Stimulated activated CD4-positive, alpha-beta T cell treated with anti-CD3 and anti-CD28 coated beads, TNF-alpha, amount 100 ng/mL, for 4 hours (primary cell): ENCODE measurements around the gene HADH.
A peak's percentile ranks its signal among the peaks of the same experiment; 100 is the strongest.
"Not testable (repeated sequence)": the region's sequence is repeated elsewhere in the genome, so short reads cannot be mapped to it uniquely, and the experiment has no call there.

Source experiments
- DNase-seq, 3 experiments: peaks; one replicate each; pipeline ENCODE4 v3.0.0-alpha.2; 2020; ENCODE audit warnings: low read depth in 3 of 3

Gene HADH

DNA sequence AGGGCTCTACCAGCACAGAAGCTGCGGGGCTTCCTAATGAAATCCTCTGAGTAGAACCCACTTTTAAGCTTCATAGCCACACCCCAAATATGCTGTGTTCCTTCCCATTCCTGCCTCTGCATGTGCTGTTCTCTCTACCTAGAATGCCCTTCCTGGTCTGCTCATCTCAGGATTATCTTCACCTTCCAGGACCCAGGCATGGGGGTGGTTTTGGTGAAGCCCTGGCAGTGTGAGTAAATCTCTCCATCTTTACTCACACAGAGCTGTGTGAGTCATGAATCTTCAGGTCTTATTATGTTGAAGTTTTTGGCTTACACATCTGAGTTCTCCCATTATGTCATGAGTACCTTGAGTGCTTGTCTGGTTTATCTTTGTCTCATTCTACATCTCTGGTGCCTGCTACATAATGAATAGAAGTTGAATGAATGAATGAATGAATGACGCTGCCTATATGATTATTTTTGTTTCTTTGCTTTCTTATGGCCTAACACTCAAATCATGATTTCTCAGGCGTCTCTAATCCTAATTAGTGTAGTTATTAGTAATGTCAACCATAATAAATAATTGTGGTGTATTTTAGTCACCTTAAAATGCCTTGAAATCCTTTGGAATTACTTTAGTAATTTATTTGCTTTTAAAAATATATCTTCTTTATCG is 41.9 kb downstream of the HADH start:
- peak in 2 of 3 experiments; percentile 21 to 25 for DNase-seq

DNA sequence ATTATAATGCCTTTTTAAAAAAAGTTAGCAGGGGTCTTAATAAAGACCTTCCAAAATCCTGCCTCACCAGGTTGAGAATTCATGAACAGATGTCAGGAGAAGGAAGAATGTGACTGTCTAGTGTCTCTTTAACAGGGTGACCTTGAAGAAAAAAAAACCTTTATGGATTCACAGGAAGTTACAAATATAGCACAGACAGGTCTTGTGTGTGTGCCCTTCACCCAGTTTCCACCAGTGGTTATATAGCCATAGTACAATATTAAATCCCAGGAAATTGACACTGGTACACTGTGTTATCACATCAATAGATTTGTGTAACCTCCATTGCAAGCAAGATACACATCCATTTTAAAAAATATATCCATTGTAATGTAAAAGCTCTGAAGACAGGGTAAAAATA is 43.7 kb downstream of the HADH start:
- DNase-seq: no peak

DNA sequence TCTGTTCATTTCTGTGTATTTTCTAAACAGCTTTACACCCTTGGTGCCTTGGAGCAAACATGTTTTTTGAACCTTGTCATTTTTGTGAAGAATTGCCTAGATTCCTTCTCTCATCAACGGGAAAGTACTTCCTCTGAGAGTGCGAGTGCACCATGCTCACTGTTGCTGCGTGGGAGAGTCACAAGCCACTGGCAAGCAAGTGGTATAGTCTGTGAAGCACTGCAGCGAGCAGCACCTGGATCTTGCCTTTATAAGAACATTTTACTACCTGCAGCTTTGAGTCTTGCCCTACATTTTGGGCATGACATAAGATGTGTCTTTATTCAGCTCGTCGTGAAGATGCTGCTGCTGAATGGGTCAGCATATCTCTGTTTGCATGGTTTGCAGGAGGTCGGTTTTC is 44.9 kb downstream of the HADH start:
- no peak for DNase-seq

DNA sequence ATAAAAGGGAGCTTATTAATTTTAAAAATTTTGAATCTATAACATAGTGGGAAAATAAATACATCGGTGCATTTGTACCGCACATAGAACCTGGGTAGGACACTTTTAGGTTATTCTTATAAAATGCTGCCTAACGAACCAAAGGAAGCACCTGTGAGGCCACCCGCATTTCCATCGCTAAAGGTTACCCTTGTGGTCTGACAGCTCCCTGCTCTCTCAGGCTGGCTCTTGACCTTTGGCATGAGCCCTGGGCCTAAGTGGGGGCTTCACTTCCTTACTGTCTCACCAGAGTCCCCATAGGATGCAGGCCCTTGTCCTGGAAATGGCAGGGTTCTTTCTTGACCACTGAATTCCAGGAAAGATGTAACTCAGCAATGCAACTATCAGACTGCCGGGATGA is 46.0 kb downstream of the HADH start:
- no peak for DNase-seq

DNA sequence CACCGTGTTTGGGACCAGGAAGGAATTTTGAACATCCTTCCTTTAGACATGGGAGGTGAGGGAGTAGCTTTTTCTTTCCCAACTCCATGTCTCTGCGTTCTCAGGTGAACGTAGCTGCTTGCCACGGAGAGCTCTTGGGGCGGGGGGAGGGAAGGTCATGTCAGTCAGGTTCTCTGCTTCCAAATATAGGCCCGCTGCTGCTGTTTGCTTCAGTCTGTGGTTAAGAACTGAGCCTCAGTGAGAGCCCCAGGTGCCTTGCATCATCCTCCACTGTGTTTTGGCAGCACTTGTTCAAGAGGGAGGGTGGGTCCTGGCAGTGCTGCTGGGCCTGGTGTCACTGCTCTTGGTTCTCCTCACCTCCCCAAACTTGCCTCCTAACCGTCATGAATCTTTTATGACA is 46.5 kb downstream of the HADH start:
- peak in 2 of 3 experiments; percentile 21 to 47 for DNase-seq

DNA sequence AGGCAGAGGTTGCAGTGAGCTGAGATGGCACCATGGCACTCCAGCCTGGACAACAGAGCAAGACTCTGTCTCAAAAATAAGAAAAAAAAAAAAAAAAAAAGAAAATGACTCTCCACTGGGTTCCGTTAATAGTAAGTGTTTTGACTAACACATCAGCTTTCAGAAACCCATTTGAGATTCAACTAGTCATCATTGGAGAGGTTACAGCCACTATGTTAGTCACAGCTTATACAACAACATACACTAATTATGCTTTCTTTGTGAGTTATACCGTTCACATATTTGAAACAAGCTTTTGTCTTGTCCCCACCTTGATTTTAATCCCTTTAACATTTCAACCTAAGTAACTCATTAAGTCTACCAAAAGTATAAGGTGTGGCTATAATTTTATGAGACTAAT is 48.2 kb downstream of the HADH start:
- DNase-seq: no peak

DNA sequence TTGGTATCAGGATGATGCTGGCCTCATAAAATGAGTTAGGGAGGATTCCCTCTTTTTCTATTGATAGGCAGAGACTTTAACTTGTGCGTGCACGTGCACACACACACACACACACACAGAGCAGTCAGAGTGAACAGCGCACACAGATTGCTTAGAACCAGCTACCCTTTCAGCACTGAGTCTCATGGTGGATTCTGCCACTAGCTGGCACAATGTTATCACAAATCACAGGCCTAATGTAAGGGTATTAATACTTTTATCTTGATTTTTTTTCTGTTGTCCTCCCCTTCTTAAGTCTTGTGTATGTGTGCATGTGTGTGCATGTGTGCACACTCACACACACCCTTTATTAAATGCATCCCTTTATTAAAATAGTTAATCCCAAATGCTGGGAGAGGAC is 53.2 kb downstream of the HADH start:
- DNase-seq: no peak

DNA sequence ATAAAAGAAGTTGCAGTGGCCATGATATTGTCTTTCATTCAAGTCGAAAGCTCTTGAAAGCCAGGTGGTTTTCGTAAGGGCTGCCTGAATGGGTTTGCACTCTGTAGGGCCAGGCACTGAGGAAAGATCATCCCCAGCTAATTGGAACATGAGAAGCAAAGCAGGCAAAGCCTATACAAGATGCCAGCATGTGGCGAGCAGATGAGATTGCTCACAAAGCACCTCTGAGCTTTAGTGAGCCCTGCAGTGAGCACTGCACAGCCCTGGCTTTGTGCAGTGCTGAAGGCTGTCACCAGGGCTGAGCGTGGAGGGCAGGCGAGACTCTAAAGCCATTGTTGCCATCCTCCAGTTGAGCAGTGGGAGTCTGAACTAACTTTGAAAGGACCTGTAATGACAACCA is 53.8 kb downstream of the HADH start:
- no peak for DNase-seq

DNA sequence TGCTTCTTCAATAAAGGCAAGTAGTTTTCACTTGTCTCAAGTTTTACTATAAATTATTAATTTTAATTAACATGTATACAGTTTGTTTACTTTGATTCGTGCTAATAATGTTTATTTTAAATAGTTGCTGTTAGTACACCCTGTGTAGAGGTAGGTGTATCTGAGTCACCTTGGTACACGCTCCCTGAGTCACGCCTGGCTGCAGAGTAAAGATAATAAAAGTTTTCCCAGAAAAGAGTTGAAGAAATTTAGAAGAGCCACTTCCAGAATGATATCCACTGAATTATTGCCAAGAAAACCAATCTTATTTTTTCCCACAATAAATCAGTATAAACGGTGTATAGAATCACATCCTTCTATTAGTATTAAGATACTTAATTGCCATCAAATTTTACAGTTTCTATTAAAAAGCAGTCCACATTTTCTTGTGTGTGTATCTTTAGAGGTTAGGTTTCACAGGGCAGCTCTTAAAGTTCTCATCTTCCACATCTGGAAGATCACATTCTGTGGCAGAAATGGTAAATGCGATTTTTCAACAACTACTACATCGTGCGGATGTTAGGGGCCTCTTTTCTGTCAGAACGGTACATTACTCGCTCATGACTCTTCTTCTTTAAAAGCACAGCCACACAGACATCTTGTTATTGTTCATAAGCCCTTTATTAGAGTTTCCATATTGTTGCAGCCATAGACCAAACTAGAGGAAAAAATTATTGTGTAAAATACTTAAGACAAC is 55.4 kb downstream of the HADH start:
- no peak for DNase-seq

DNA sequence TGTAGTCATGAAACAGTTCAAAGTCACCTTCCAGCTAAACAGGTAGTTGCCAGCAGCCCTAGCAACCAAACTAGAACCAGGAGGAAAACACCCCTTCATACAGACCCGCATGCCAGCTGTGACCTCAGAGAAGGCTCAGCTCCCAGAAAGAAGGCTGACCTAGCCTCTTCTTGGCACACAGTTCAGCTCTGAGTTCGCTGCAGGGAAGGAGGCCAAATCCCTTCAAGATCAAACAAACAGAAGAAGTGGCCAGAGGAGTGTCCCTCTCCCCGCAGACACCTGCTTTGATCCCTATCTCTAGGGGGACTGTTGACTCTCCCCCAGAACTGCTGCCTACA is 56.0 kb downstream of the HADH start:
- DNase-seq: no peak

DNA sequence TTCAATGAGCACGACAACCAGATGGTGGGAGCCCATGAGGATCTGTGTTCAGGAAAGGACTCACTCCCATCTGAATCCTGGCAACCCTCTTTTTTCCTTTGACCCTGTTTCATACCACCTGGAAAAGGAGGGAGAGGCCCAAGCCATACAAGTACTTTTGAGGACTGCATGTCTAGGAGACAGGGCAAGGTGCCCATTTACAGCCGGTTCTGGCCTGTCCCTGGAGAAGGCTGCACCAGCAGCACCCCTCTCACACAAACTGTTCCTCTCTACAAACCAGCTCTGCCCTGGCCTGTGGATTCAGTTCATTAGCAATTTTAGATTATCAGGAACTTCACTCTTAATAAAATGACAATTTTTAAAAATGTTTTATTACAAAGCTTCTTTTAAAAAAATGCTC is 57.5 kb downstream of the HADH start:
- no peak for DNase-seq

DNA sequence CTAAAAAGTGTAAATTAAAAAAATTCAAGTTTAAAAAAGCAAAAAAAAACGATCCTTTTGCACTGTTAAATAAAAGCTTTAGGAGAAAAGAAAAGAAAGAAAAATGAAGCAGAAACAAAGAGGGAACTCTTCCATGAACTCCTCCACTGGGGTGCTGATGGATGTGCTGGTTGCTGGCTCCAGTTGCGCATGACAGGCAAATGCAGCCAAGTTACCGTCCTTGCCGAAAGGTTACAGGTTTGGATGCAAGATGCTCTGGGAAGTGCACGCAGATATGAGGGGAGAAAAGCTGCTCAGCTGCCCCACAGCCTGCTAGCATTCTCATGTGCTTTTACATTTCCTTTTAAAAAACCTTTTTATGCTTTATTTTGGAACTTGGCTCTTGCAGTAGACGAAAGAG is 58.5 kb downstream of the HADH start:
- DNase-seq: no peak

DNA sequence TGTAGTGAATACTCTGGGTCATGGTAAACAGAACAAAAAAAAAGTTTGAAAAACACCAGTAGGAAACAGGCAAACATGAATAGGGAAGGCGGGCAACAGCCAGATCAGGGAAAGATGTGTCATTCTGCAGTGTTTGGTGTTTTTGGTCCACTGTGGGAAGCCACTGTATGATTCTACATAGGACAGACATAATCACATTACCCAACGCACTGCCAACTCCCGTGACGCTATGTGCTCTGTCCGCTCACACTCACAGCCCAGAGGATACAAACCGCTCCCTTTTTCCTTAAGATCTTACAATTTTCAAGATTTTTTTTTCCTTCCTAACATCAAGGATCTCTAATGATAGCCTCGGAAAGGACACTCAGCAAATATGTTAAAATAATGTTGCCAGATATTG is 59.3 kb downstream of the HADH start:
- no peak for DNase-seq

DNA sequence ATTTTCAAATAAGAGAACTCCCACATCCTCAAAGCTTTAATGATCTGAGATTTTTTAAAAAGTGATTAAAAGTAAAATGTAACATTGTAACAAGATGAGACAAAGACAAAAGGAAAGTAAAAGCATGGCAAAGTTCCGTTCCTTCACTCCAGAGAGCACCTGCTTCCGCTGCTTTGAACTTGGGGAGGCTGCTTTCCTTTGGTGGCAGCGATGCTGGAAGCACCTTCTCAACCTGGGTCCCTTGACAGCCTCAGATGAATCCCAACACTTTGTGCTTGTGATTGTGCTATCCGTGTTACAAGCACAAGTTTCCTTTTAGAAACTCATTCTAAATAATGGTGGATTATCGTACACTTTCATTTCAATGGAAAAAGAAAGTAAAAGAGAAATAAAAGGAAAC is 59.7 kb downstream of the HADH start:
- DNase-seq: no peak

DNA sequence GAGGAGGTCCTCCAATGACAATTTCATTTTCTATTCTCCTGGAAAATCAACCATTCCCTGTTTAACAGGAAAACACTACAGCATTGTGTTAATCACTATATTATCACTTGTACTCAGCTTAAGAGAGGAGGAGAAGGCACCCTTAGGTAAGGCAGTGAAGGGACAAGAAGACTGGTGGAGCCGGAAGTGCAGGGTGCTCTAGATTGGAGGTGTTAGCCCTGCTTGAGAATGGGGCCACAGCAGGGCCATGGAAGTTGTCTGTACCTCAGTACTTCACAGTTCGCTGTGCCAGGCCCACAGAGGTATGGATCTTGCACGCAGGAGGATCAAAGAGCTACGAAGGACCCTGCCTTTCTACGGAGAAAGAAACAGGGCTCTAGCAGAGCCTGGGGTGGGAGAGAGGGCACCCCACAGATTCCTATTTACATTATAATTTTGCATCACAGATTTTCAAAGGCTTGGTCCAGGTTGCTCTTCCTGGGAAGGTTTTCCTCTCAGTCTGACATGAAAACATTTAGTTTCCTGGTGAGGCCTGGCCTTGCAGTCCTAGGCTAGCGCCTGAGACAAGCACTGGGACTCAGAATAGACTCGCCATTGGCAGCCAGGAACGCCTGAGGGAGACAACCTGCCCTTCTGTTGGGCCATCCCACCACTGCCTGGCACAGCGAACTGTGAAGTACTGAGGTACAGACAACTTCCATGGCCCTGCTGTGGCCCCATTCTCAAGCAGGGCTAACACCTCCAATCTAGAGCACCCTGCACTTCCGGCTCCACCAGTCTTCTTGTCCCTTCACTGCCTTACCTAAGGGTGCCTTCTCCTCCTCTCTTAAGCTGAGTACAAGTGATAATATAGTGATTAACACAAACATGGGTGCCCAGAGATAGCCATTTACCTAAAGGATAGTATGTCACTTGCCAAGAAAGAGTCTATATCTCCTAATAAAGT is 60.8 kb downstream of the HADH start:
- DNase-seq: not testable (repeated sequence)

DNA sequence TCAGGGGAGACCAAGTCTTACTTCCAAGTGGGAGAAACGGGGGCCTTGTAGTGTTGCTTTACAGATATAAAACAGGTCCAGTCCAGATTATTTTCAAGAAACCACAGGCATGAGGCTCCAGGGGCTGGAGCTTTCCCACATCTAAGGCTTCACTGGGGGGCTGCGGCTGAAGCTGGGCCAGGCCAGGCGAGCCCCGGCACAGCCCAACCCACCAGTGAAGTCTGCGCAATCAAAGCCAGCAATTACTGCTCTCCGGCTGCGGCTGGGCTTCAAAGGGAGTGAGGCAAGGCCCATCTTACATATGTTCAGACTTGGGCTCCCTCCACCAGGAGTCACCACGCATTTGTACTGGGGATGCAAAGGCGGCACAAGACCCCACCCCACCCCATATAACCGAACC is 61.7 kb downstream of the HADH start:
- DNase-seq: no peak

DNA sequence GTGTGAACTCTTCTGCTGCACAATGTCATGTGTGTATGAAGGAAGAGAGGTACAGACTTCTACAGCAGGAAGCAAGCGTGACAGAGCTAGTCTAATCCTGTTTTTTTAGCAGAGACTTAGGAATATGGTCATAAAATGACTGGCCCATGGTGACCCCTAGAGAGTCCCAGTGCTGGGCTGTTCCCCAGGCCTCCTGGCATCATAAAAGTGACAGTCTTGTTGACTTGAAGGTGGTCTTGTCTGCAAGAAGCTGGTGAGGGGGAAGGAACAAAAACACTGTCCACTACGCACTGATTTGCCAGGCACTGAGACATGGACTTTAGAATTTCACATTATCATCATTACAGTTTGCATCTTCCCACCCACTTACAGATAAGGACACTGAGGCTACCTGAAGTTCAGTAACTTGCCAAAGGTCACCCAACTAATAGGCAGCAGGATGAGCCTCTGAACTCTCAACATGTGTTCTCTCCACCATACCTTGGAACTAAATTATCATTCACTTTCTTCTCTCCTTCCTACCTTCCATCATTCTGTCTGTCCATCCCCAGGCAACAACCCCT is 63.0 kb downstream of the HADH start:
- no peak for DNase-seq

DNA sequence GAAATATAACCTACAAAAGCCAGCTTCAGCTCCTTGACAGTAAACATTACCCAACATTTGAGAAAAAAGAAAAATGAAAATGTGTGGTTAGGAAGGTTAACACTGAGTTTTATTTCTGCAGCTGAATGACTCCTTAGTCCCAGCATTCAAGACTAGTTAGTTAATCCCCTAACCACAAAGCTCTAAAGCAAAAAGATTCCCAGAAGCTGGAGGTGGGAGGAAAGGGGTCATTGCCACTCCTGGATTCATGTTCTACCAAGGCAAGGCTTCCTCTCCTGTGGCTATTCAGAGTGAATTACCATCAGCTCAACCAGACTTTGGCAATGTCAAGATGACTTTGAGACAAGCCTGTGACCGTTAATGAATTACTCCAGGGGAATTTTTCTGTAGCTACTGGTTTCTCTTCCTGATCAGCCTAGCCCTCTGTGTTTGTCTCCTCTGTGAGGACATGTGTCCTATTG is 63.6 kb downstream of the HADH start:
- DNase-seq: no peak

DNA sequence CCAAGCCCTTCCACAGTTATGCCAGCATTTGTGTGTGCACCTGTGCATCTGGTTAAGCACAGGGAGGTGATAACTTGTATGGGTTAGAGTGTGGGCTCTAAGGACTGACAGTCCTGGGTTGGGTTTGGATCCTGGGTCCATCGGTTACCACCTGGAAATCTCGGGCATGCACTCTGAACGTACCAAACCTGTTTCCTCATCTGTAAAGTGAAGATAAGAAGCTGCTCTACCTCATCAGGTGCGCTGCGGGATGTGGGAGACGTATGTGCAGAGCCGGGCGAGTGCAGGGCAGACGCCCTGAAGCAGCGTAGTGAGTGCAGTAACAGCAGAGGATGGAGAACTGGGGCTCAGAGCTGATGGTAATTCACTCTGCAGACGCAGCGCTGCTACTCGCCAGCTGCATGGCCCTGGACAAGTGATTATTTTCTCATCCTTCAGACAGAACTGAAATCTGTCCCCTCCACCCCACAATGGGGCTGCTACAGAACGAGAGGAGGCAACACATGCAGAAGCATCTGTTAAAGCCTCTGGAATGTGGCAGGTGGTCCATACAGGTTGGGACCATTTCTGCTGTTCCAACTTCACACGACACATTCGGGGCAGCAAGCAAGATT is 64.4 kb downstream of the HADH start:
- no peak for DNase-seq

DNA sequence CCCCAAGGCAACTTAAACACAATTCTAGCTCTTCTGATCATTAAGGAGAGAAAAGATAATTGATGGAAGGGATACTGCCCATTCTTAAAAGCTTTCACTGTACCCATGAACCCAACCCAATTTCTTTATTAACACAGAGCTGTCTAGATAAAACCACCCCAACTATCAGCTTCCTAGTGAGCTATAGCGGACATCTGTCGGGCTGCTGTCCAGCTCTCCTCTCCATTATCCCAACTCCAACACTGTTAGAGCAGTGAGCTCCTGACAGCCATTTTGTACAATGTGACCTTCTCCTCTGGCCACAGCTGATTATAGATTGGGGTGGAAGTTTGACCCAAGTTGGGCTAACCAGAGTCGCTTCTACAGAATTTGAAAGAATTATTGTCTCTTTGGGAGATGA is 66.1 kb downstream of the HADH start:
- no peak for DNase-seq

DNA sequence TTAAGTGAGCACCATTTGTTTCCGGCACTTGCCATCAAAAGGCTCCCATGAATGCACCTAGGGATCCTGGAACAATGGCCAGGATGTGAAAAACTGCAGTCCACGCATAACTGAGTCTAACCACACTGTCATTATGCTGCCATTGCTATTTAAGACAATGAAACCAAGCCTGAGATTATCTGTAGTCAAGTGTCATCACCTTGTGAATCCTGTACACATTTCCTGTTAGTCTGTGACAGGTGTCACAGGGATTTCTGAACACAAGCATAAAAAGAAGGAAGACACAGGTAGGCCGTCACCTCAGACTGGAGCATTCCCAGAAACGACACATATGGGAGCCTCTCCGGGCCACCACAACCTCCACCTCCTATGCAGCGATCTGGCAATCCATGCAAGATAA is 66.7 kb downstream of the HADH start:
- DNase-seq: no peak
